ENCODE data around the gene NTM.

Gene NTM

GRCh38 chr11:131583421-131583820, 213.0 kb downstream of the NTM start:
- Mint-ChIP-seq H3K9me3 (peaks cover 4% of the 10 kb centered on the region), H3K4me1 (ENCODE audit: low read depth) (no peaks in the 10 kb centered on the region), H3K4me3 (no peak overlapping the region), H3K27ac (no peak overlapping the region), H3K27me3 (peaks cover 11% of the 10 kb centered on the region), H3K36me3 (ENCODE audit: low read depth) (no peaks in the 10 kb centered on the region)

GRCh38 chr11:131583938-131584337, 213.5 kb downstream of the NTM start:
- Mint-ChIP-seq H3K9me3 (peaks cover 8% of the 10 kb centered on the region), H3K27me3 (peaks cover 11% of the 10 kb centered on the region), H3K36me3 (ENCODE audit: low read depth) (no peaks in the 10 kb centered on the region), H3K4me1 (ENCODE audit: low read depth) (no peaks in the 10 kb centered on the region), H3K27ac (no peak overlapping the region), H3K4me3 (no peak overlapping the region)

DNA sequence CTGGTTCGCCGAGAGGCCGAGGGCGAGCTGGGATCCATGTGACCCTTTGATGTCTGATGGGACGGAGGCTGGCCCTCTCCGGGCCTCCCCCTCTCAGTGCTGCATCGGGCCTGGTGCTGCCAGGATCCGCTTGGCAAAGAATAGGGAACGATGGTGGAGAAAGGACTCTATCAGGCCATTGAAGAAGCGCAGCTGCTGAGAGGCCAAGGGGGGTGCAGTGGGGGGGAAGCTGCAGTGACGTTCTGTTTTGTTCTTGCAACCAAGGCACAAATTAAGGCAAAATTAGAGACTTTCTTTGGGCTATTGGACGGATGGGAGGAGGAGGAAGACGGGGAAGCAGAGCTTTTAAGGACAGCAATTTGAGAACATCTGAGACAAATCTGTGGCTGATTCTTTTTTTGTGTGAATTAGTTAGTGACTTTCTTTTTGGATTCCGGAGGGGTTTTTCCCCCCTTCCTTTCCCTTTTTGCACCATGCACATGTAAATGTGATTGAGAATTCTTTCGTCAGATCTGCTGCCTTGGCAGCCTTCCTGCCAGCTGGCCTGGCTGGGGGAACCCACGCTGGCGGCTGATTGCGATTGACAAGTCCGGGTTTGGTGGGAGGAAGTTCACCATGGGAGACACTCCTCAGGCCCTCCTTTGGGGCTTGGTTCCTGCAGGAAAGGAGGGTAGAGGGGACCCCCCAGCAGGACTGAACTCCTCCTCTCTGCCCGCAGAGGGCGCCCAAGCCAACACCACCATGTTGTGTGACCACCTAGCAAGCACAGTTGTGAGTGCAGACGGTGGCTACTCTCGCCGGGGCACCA, 214.6 kb downstream of the NTM start:
- Mint-ChIP-seq H3K27ac (no peak overlapping the region), H3K9me3 (peaks cover 8% of the 10 kb centered on the region), H3K36me3 (ENCODE audit: low read depth) (no peaks in the 10 kb centered on the region), H3K4me3 (no peak overlapping the region), H3K4me1 (ENCODE audit: low read depth) (no peaks in the 10 kb centered on the region), H3K27me3 (peaks cover 11% of the 10 kb centered on the region)

GRCh38 chr11:131588057-131588456, 217.6 kb downstream of the NTM start:
- peaks cover 8% of the 10 kb centered on the region for H3K9me3 Mint-ChIP-seq
- H3K4me3 Mint-ChIP-seq: no peak overlapping the region
- no peaks in the 10 kb centered on the region for H3K4me1 Mint-ChIP-seq (ENCODE audit: low read depth)

GRCh38 chr11:131591051-131591461, 220.6 kb downstream of the NTM start:
- Mint-ChIP-seq H3K9me3 (peaks cover 4% of the 10 kb centered on the region), H3K4me3 (no peak overlapping the region), H3K27me3 (peaks cover 4% of the 10 kb centered on the region), H3K27ac (no peak overlapping the region), H3K4me1 (ENCODE audit: low read depth) (no peaks in the 10 kb centered on the region), H3K36me3 (ENCODE audit: low read depth) (no peaks in the 10 kb centered on the region)

More at GRCh38 chr11:131588057-131588456, 217.6 kb downstream of the NTM start:
- H3K36me3 Mint-ChIP-seq (ENCODE audit: low read depth): no peaks in the 10 kb centered on the region
- H3K27ac Mint-ChIP-seq: no peak overlapping the region
- H3K27me3 Mint-ChIP-seq: peaks cover 11% of the 10 kb centered on the region

GRCh38 chr11:131592152-131592551, 221.7 kb downstream of the NTM start:
- no peaks in the 10 kb centered on the region for H3K36me3 Mint-ChIP-seq (ENCODE audit: low read depth)
- H3K27me3 Mint-ChIP-seq: peaks cover 4% of the 10 kb centered on the region
- no peak overlapping the region for H3K27ac Mint-ChIP-seq
- no peaks in the 10 kb centered on the region for H3K4me1 Mint-ChIP-seq (ENCODE audit: low read depth)
- H3K4me3 Mint-ChIP-seq: no peak overlapping the region
- H3K9me3 Mint-ChIP-seq: peaks cover 4% of the 10 kb centered on the region

DNA sequence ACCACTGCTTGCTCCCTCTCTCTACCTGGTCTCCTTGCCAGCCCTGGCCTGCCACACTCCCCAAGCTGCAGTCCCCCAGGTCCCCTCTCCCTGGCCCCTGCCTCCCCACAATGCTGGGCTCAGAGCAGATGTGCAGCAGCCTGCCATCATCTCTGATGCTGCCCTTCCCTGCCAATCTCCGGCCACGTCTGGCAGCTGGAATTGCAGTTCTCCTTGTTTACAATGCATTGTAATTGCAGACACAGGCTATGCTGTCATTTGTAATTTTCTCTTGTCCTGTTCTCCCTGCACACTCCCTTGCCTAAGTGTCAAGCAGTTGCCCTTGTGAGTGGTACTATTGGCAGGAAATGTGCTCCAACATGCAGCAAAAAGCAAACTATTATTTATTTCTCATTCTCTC, 222.3 kb downstream of the NTM start:
- Mint-ChIP-seq H3K36me3 (ENCODE audit: low read depth) (no peaks in the 10 kb centered on the region), H3K27ac (no peak overlapping the region), H3K27me3 (peaks cover 1% of the 10 kb centered on the region), H3K9me3 (peaks cover 4% of the 10 kb centered on the region), H3K4me3 (no peak overlapping the region), H3K4me1 (ENCODE audit: low read depth) (no peaks in the 10 kb centered on the region)

DNA sequence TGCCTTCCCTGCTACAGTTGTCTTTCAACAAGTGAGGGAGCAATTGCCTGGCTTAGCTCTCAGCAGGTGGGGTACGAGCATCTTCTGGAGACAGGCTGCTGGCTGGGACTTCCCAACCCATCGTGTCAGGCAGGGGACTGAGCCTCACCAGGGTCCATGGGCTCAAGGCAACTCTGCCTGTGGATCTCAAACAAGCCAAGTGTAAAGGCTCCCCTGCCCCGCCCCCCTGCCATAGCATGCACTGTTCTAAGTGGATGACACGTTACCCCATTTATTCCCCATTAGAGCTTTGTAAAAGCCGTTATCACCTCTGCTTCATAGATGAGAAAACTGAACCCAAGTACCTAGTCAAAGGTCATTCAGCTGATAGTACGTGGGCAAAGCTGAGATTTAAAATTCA, 222.9 kb downstream of the NTM start:
- H3K27me3 Mint-ChIP-seq: no peaks in the 10 kb centered on the region
- no peaks in the 10 kb centered on the region for H3K36me3 Mint-ChIP-seq (ENCODE audit: low read depth)
- no peaks in the 10 kb centered on the region for H3K4me1 Mint-ChIP-seq (ENCODE audit: low read depth)
- peaks cover 4% of the 10 kb centered on the region for H3K9me3 Mint-ChIP-seq
- no peak overlapping the region for H3K4me3 Mint-ChIP-seq
- no peak overlapping the region for H3K27ac Mint-ChIP-seq

DNA sequence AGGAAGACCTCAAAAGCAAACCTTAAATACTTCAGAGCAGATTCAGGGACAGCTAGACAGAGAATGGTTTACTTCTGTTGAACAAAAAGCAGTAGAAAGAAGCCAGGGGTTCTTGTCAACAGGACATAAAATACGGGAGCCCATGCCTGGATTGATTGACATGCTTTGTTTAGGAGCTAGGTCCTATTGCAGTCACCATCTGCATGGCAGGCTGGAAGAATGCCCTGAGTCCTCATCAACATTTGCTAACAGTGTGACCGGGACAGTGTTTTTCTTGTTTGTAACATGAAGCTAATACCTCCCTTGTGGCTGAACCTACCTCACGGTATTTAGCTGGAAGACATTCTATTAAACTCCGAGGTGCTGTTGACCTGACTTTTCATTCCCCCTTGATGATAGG, 225.4 kb downstream of the NTM start:
- Mint-ChIP-seq H3K36me3 (ENCODE audit: low read depth) (no peaks in the 10 kb centered on the region), H3K4me1 (ENCODE audit: low read depth) (no peaks in the 10 kb centered on the region), H3K4me3 (no peak overlapping the region), H3K27ac (no peak overlapping the region), H3K9me3 (no peaks in the 10 kb centered on the region), H3K27me3 (no peaks in the 10 kb centered on the region)

GRCh38 chr11:131597890-131598289, 227.5 kb downstream of the NTM start:
- H3K27me3 Mint-ChIP-seq: no peaks in the 10 kb centered on the region
- H3K9me3 Mint-ChIP-seq: no peaks in the 10 kb centered on the region
- no peaks in the 10 kb centered on the region for H3K36me3 Mint-ChIP-seq (ENCODE audit: low read depth)
- no peak overlapping the region for H3K4me3 Mint-ChIP-seq
- H3K27ac Mint-ChIP-seq: no peak overlapping the region
- no peaks in the 10 kb centered on the region for H3K4me1 Mint-ChIP-seq (ENCODE audit: low read depth)

GRCh38 chr11:131598305-131598704, 227.9 kb downstream of the NTM start:
- H3K9me3 Mint-ChIP-seq: no peaks in the 10 kb centered on the region
- H3K27me3 Mint-ChIP-seq: no peaks in the 10 kb centered on the region
- H3K4me3 Mint-ChIP-seq: no peak overlapping the region
- H3K36me3 Mint-ChIP-seq (ENCODE audit: low read depth): no peaks in the 10 kb centered on the region
- H3K4me1 Mint-ChIP-seq (ENCODE audit: low read depth): no peaks in the 10 kb centered on the region
- no peak overlapping the region for H3K27ac Mint-ChIP-seq

DNA sequence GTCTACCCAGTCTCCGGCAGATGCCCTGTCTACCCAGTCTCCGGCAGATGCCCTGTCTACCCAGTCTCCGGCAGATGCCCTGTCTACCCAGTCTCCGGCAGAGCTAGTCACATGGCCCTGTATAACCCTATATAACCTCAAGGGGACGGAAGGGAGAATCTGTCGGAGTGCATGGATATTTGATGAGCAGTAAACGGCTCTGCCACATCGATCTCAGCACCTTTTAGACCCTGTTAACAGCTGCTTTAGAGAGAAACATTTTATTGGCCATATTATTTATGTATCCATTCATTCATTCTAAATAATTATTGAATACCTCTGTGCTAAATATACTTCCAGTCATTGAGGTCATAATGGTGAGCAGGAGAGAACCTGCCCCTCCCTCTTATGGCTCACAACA, 228.9 kb downstream of the NTM start:
- no peaks in the 10 kb centered on the region for H3K4me1 Mint-ChIP-seq (ENCODE audit: low read depth)
- no peaks in the 10 kb centered on the region for H3K36me3 Mint-ChIP-seq (ENCODE audit: low read depth)
- no peaks in the 10 kb centered on the region for H3K27me3 Mint-ChIP-seq
- no peak overlapping the region for H3K4me3 Mint-ChIP-seq
- no peak overlapping the region for H3K27ac Mint-ChIP-seq
- H3K9me3 Mint-ChIP-seq: peaks cover 3% of the 10 kb centered on the region

DNA sequence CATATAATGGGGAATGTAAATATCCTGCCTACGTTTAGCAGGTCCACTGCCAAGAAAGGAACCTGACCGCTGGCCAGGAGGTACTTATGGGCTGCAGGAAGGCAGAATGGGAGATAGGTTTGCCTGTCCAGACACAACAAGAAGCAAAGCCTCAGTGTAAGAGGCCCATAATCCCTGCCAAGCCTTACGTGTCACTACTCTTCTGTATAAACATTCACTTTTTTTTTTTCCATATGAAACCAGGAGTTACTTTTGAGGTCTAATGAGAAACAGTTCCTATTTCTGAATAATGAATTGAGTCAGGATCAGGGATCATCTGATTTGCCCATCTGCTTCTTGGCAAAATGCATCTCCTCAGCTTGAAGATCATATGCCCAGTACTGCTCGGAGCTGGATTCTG, 230.2 kb downstream of the NTM start:
- H3K36me3 Mint-ChIP-seq (ENCODE audit: low read depth): no peaks in the 10 kb centered on the region
- no peaks in the 10 kb centered on the region for H3K27me3 Mint-ChIP-seq
- no peak overlapping the region for H3K27ac Mint-ChIP-seq
- no peaks in the 10 kb centered on the region for H3K4me1 Mint-ChIP-seq (ENCODE audit: low read depth)
- no peak overlapping the region for H3K4me3 Mint-ChIP-seq
- peaks cover 5% of the 10 kb centered on the region for H3K9me3 Mint-ChIP-seq

GRCh38 chr11:131601586-131601985, 231.2 kb downstream of the NTM start:
- H3K9me3 Mint-ChIP-seq: peaks cover 5% of the 10 kb centered on the region
- no peak overlapping the region for H3K27ac Mint-ChIP-seq
- H3K36me3 Mint-ChIP-seq (ENCODE audit: low read depth): no peaks in the 10 kb centered on the region
- no peaks in the 10 kb centered on the region for H3K4me1 Mint-ChIP-seq (ENCODE audit: low read depth)
- no peaks in the 10 kb centered on the region for H3K27me3 Mint-ChIP-seq
- H3K4me3 Mint-ChIP-seq: no peak overlapping the region

GRCh38 chr11:131602431-131602830, 232.0 kb downstream of the NTM start:
- no peaks in the 10 kb centered on the region for H3K36me3 Mint-ChIP-seq (ENCODE audit: low read depth)
- H3K27ac Mint-ChIP-seq: no peak overlapping the region
- H3K4me3 Mint-ChIP-seq: no peak overlapping the region
- H3K4me1 Mint-ChIP-seq (ENCODE audit: low read depth): no peaks in the 10 kb centered on the region
- H3K9me3 Mint-ChIP-seq: peaks cover 8% of the 10 kb centered on the region
- no peaks in the 10 kb centered on the region for H3K27me3 Mint-ChIP-seq

- no peak overlapping the region for H3K27ac Mint-ChIP-seq
- peaks cover 13% of the 10 kb centered on the region for H3K9me3 Mint-ChIP-seq
- no peaks in the 10 kb centered on the region for H3K36me3 Mint-ChIP-seq (ENCODE audit: low read depth)
- H3K4me3 Mint-ChIP-seq: no peak overlapping the region
- H3K27me3 Mint-ChIP-seq: peaks cover 8% of the 10 kb centered on the region
- no peaks in the 10 kb centered on the region for H3K4me1 Mint-ChIP-seq (ENCODE audit: low read depth)
Observed at GRCh38 chr11:131606811-131607335, 236.5 kb downstream of the NTM start.
